Germinal center (tissue), 1 donor: ENCODE results near the gene HSD17B10.
"Not testable (repeated sequence)": the region's sequence is repeated elsewhere in the genome, so short reads cannot be mapped to it uniquely, and the experiment has no call there.

Source experiments
- DNase-seq: peaks from one replicate; pipeline ENCODE4 v3.0.0; 2012; ENCODE audit warnings: mixed read lengths, low spot score

Gene HSD17B10

DNA sequence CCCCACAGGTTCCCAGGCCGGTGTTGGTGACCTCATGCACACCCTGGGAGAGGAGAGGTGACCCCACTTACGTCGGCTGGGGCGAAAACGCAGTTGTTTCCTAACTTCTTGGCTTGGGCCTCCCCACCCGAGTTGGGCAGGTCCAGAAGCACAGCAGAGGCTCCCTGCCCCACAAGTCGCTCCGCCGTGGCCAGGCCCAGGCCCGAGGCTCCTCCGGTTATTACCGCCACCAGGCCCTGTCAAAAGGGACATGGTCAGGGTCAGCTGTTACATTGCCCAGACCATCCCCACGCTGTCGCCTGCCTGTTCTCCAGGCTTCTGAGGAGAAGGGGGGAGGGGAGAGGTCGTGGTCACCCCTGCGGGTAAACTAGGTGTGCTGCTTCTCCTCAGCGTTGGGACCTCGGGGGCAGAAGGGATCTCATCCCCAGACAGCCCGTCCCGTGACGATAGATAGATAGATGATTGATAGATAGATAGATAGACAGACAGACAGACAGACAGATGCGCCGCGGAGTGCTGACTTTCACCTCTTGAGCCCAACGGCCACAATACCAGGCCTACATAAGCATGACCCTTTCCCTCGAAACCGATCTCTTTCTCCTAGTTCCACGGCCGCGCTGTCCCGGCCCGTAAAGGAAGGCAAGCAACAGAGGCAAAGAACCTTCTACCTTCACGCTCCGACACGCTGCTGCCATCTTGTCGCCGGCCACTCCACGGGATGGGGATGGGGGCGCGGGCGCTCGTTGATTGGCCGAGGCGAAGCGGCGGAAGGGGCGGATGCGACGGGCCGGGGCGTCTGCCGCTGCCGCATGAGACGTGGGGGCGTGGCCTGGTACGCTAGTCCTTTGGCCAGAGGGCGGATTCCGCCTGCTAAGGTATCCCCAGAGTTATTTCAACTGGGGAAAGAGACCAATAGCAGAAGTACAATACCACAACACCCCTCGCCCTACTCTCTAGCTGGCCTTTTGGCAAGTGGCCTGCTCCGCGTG, at the start of gene HSD17B10:
TSS of gene HSD17B10 (minus strand) at position 720 of the 989 bp plus-strand sequence. CDS start at position 695, 25 bp downstream.
- DNase-seq = peak; percentile 89

DNA sequence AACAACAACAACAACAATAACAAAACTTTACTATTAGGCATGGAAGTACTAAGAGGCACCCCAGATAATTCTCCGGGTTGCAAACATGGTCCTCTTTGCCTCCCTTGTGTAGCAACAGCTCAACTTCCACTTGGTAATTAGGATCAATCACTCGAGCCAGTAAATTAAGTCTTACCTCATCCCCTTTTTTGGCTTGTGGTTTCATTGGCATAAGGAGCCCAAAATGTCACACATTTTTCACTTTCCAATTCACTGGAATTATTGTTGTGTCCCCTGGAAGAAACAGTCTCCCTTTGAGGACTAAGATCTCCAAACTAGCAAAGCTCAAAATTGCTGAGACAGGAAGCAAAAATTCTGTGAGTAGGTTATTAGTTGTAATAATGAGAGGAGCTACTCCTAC, 49.2 kb upstream of the HSD17B10 start:
- DNase-seq = no peak

DNA sequence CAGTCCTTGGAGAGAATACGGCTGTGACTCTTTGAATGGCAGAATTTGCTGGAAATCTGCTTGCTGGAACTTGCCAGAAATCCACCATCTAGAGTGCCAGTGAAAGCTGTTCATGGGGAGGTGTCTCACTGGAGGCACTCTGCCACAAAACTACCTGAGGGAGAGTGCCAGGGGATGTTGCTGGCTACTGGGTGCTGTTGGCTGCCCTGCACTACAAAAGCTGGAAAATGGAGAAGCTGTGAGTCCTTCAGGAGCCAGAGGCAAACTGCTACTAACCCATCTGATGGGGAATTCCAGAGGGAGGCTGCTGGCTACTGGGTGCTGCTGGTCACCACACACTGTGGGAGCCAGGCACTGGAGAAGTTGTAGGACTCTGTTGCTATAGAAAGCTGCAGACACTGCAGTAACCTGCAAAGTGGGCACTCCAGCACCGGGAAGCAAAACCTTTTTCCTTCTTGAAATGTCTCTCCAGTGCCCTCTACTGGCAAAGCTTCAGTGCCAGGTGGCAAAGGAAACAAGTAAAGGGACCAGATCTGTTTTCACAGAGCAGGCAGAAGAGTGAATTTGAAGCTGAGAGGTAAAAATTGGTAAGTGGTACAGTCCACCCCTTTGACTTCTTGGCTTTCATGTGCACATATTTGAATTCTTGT, 47.8 kb upstream of the HSD17B10 start:
- peak; percentile 26 for DNase-seq

DNA sequence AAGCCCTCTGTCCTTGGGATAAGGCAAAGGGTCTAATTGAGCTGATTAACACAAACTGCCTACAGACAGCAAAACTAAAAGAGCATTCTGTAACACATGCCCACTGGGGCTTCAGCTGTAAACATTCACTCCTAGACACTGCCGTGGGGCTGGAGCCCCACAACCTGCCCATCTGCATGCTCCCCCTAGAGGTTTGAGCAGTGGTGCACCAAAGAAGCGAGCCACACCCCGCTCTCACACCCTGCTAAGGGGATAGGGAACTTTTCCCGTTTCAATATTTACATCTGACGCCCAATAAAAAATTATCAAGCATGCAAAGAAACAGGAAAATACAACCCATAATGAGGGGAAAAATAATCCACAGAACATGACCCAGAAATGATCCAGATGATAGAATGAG, 46.9 kb upstream of the HSD17B10 start:
- DNase-seq = no peak

DNA sequence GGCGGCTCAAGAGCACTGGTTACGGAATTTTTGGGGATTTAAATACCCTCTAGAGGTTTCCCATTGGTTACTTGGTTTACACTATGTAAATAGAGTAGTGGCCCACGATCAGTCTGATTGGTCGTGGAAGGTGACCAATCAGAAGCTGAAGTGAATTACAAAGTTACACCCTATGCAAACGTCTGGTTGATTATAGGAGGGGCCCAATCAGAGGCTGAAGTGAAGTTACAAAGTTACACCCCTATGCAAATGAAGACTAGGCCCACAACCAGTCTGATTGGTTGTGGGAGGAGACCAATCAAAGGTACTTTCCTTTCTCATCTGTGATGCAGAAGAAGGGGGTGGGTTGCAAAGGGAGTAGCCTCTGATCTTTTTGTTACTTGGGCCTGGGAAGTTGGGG, 45.1 kb upstream of the HSD17B10 start:
- no peak for DNase-seq

- no peak for DNase-seq
These were observed 42.2 kb upstream of the HSD17B10 start for GRCh38 chrX:53476371-53476770.

- peak; percentile 11 for DNase-seq
These were observed 40.5 kb upstream of the HSD17B10 start for GRCh38 chrX:53474707-53475106.

GRCh38 chrX:53471346-53471745, 37.2 kb upstream of the HSD17B10 start:
- no peak for DNase-seq

DNA sequence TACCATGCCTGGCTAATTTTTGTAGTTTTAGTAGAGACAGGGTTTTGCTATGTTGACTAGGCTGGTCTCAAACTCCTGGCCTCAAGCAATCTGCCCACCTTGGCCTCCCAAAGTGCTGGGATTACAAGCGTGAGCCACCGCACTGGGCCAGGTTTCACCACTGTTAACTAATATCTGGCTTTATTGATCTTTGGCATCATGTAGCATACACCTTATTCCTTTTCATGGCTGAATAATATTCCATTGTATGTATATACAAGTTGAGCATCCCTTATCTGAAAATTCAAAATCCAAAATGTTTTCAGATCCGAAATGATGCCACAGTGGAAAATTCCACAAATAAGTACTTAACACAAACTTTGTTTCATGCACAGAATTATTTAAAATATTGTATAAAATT, 34.5 kb upstream of the HSD17B10 start:
- not testable (repeated sequence) for DNase-seq

DNA sequence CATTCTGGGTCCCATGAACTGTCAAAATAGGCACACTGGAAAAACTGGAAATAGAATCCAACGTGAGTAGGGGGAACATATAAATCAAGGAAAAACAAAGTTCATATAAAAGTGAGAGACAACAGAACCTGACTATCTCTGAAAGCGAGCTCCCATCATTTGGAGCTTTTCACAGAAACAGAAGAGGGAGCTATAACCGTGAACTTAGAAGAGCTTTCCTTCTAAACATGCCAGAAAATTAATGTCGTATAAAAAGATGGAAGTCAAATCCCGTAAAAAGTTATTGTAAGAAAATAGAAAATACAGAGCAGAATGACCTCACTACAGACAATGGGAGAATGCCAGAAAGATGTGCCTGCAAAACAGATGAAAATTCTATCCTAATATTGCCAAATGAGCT, 23.9 kb upstream of the HSD17B10 start:
- no peak for DNase-seq

DNA sequence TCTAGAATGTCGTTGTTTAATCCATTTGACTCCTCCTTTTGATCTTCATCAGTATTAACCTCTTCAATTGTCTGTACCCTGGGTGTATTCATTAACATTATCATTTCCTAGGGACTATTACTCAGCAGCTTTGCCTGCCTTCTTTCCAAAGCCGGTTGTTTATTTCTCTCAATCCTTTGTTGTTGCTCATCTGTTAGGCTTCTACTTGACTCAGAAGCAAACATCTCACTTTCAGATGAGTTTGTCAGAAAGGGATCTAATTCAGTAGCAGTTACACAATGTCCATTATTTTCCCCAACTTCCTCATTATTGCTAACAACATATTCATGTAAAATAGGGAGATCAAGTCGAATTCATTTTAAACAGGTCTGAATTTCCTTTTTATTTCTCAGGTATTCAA, 22.1 kb upstream of the HSD17B10 start:
- no peak for DNase-seq

DNA sequence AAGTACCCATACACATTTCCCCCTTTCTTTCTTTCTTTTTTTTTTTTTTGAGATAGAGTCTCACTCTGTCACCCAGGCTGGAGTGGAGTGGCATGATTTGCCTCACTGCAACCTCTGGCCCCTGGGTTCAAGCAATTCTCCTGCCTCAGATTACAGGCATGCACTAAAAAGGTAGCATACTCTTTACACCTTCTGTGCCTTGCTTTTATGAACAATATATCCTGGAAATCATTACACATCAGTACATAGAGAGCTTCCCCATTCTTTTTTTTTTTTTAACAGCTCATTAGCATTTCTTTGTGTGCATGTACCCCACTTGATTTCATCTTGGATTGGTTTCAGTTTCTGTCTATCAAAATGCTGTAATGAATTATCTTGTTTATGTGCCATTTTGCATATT, 18.6 kb upstream of the HSD17B10 start:
- no peak for DNase-seq

DNA sequence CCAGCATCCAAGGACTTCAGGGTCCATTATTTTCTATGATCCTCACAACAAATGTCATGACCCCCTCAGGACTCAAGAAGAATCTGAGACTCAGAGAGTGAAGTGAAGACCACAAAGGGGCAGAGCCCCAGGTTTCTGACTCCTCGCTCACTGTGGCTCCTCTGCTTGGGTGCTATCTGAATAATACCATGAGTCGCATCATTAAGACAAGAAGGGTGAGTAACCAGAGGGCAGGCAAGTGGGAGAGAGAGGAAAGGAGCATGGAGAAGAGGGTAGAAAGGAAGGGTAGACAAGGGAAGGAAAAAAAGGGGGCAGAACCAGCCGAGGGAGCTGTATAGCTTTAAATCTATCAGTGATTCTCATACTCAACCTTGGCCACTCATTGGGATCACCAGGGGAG, 15.5 kb upstream of the HSD17B10 start:
- DNase-seq = no peak

- no peak for DNase-seq
These were observed 13.3 kb upstream of the HSD17B10 start for GRCh38 chrX:53447441-53447840.

DNA sequence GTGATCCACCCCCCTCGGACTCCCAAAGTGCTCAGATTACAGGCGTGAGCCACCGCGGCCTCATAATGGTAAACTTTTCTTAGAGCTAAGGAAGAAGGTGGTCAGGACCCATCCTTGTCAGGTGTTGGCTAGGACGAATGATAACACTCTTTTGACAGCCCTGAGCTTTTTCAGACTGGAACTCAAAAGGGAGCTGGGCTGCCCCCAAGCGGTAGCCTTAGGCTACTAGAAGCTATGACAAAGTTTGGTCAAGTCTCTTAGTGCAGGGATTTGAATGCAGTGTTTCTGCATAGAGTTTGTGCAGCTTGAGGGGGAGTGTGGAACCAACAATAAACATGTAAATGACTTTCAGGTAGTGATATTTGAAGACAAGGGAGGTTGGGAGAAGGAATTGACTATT, 11.8 kb upstream of the HSD17B10 start:
- DNase-seq = no peak

GRCh38 chrX:53442322-53442631, 8.1 kb upstream of the HSD17B10 start:
- DNase-seq = no peak

DNA sequence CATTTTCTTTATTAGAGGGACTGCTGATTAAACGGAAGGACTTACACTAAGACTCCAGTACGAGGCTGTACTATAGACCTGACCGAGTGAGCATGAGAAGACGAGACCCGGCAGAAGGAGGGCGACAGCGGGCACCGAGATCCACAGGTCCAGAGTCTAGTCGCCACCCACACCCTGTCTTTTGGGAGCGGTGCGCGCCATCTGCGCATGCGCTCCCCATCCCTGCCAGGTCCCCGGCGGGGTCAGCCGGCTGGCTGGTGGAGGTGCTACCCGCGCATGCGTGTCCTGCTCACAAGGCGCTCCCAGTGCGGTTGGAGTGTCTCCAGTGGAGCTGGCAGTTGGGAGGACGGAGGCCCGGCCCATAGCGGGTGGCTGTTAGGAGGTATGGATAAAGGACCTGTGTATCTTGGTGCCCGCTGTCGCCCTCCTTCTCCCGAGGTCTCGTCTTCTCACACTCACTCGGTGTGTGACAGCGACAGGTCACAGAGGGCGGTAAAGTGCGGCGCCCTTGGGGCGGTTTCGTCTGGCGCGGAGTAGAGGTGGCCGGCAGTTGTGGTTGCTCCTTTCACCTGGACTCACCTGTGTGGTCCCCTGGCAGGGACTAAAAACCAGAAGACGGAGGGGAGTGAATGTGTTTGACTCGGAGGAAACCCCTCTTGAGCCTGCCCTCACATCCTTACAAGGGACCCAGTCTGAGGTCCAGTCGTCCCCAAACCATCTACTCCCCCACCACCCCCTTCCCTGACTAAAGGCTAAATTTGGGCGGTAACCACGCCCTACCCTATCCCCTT, 7.6 kb upstream of the HSD17B10 start:
- peak; percentile 89 for DNase-seq

DNA sequence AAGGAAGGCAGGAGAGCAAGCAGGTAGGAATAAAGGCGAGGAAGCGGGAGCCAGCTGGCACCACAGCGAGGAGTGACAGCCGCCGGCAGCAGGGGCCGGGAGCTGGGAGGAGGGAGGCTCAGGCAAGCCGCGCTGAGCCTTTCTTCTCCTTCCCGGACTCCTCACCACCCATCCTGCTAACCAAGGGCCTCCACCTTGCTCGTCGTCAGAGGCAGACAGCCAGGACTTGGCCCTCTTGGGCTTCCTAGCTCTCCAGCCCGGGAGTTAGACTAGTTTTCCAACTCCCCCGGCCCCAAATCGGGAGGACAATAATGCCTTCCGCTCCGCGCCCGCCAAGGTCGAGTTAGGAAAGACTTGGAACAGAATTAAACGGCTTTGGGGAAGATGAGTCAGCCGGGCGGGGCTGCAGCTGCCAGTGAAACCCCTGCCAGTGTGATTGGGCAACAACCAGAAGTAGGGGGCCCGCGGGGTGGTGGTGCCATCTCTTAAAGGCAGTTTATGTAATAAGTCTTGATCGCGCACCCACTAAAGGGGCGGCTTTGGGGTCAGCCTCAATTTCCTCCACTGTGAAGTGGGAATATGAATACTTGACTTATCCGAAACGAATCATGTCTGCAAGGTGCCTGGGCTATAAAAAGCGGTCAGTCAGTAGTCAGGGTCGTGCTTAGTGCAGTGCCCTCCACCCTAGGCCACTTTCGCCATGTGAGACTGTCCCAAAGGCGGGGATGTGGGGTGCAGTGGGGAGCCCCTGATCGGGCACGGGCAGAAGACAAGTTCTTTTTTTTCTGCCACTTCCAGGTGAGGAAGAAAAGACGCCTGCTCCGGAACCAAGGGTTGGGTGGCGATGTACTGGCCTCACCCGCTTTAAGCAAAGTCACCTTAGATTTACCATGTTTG, 6.7 kb upstream of the HSD17B10 start:
- DNase-seq = no peak

GRCh38 chrX:53440101-53440500, 5.9 kb upstream of the HSD17B10 start:
- no peak for DNase-seq

DNA sequence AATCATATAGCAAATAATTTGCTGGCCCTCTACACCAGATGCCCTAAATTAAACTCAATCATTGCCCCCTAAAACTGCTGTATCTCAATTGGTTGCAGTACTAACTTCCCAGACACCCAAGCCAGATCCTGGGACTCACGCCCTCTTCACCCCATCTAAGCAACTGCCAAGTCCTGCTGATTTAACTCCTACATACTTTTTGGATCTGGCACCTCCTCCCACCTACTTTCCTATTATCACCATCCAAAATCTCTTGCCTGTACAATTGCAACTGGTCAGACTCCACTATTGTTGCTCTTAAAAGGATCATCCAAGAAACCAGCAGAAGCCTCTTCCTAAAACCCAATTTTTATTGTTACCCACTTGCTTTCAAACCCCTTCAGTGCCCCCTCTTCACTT, 4.7 kb upstream of the HSD17B10 start:
- DNase-seq = no peak

DNA sequence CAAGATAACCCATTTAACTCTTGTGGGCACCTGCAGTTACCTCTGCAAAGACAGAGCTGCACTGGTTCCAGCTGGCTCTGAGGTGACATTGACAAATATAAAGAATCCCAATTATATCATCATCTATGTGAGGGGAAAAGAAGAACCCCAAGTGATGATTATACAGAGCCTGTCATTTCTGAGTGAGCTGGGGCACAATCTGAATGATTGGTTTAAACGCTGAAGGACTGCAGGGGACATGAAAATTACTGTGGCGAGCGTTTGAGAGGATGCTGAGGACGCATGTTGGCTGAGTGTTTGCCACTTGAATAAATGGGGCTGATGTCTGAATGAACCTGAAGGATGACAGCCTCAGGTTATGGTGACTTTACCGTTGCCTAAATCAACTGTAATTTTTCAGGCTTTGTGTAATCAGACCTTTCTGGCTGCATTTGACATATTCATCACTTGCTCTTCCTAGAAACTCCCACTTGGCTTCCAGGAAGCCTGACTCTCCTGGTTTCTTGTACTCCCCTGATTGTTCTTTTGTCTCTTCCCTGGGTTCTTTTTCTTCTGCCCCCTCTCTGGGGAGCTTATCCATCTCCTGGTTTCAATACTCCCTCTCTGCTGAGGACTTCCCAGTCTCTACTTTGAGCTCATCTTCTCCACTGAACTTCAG, 4.1 kb upstream of the HSD17B10 start:
- DNase-seq = no peak
